Left ventricle myocardium inferior (tissue), 1 donor: ENCODE results near the gene HNF4A. TPM values are rescaled to one million over a fixed set of nuclear protein-coding genes. Genes with fewer than 3 reads are reported as not detected.

Experiments
- DNase-seq: peaks from one replicate; pipeline ENCODE4 v3.0.0-alpha.2; 2020
- H3K27ac ChIP-seq: fragments of 200-600 bp; replicated peaks from 2 replicates; pipeline ENCODE4 v1.8.0; 2021
- H3K27me3 ChIP-seq: fragments of 200-600 bp; 2 replicates; pipeline ENCODE4 v1.8.0; 2021; ENCODE audit warnings: low read depth
- H3K36me3 ChIP-seq: fragments of 200-600 bp; 2 replicates; pipeline ENCODE4 v1.8.0; 2021
- H3K4me1 ChIP-seq: fragments of 200-600 bp; 2 replicates; pipeline ENCODE4 v1.8.0; 2021
- H3K4me3 ChIP-seq: fragments of 200-600 bp; 2 replicates; pipeline ENCODE4 v1.8.0; 2021; ENCODE audit warnings: mild to moderate bottlenecking, moderate library complexity
- H3K9me3 ChIP-seq: fragments of 200-600 bp; replicated peaks from 2 replicates; pipeline ENCODE4 v1.8.0; 2021
- intact Hi-C: fragments of 100-400 bp; cut with micrococcal nuclease; formaldehyde crosslinking; loops from one replicate; pipeline ENCODE4 v1.11.0; 2022
- total RNA-seq: library from RNA; stranded (reverse); fragmentation: NEBNext Ultra II Directional; extraction: Animal tissue kit (Norgen Biotek cat#: 25700); gene quantifications from one replicate; pipeline ENCODE4 v1.2.1, GENCODE V29; 2021
- TF ChIP-seq, protein P1 (sequence below): fragments of 200-600 bp; IDR thresholded peaks from 2 replicates; pipeline ENCODE4 v1.8.0; 2021; ENCODE audit warnings: antibody characterized with exemption, mild to moderate bottlenecking, borderline replicate concordance
- donor health status: DM: no; HTN: yes; CAD: no; lungs with severe emphysema.

The HNF4A gene
- total RNA-seq, 1 donor from 2014 or later = not detected

GRCh38 chr20:44392088-44392775 lies 36.7 kb downstream of the HNF4A start:
- H3K4me1 ChIP-seq = peaks cover 9% of the 10 kb centered on the region
- no peak for DNase-seq
- TF ChIP-seq, protein P1, sequence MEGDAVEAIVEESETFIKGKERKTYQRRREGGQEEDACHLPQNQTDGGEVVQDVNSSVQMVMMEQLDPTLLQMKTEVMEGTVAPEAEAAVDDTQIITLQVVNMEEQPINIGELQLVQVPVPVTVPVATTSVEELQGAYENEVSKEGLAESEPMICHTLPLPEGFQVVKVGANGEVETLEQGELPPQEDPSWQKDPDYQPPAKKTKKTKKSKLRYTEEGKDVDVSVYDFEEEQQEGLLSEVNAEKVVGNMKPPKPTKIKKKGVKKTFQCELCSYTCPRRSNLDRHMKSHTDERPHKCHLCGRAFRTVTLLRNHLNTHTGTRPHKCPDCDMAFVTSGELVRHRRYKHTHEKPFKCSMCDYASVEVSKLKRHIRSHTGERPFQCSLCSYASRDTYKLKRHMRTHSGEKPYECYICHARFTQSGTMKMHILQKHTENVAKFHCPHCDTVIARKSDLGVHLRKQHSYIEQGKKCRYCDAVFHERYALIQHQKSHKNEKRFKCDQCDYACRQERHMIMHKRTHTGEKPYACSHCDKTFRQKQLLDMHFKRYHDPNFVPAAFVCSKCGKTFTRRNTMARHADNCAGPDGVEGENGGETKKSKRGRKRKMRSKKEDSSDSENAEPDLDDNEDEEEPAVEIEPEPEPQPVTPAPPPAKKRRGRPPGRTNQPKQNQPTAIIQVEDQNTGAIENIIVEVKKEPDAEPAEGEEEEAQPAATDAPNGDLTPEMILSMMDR = no peak
- H3K36me3 ChIP-seq = no peaks in the 10 kb centered on the region
- H3K4me3 ChIP-seq = no peak overlapping the region
- no peaks in the 10 kb centered on the region for H3K9me3 ChIP-seq
- no peak overlapping the region for H3K27ac ChIP-seq
- H3K27me3 ChIP-seq = peaks cover 48% of the 10 kb centered on the region
- intact Hi-C loops = no loop called here

- Histone ChIP-seq H3K27me3 (peaks cover 43% of the 10 kb centered on the region), H3K27ac (no peak overlapping the region), H3K36me3 (no peaks in the 10 kb centered on the region), H3K4me1 (peaks cover 9% of the 10 kb centered on the region), H3K9me3 (no peaks in the 10 kb centered on the region), H3K4me3 (no peak overlapping the region)
- intact Hi-C loops = no loop called here
- no peak for DNase-seq
- TF ChIP-seq, protein P1 = no peak
These were observed 37.5 kb downstream of the HNF4A start for GRCh38 chr20:44392776-44393607.

DNA sequence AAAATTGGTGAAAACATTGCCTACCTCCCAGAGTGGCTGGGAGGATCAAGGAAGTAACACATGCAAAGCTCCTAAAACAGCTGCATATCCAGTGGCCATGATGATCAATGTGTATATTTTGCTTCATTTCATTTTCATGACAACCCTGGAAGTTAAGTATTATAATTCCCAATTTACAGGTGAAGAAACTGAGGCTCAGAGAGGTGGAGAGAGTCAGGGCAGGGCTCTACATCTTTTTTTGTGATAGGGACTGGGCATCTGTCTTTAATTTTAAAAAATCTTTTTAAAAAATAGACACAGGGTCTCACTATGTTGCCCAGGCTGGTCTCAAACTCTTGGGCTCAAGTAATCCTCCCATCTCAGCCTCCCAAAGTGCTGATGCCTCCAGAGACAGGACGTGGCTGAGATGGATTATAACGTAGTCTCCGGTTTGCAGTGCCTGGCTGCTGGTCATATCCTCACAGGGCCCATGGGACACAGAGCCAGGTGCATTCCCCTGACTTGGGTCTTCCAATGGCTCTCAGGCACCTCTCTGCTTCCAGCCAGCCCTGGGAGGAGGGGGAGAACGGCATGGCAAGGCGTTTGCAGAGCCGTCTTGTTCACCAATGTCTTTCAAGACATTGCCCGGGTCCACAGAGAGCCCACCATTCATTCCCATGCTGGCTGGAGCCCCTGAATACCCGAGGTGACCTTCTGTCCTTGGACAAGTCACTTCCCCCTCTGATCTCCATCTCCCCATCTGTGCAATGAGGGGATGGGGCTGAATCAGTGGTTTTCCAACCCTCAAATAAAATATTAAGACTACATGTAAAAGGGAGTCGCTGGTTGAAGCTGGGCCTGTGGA lies 38.3 kb downstream of the HNF4A start:
- H3K27me3 ChIP-seq = peaks cover 35% of the 10 kb centered on the region
- peaks cover 1% of the 10 kb centered on the region for H3K4me1 ChIP-seq
- no peak for DNase-seq
- H3K27ac ChIP-seq = no peak overlapping the region
- H3K36me3 ChIP-seq = no peaks in the 10 kb centered on the region
- intact Hi-C loops = no loop called here
- H3K9me3 ChIP-seq = no peaks in the 10 kb centered on the region
- TF ChIP-seq, protein P1 = no peak
- H3K4me3 ChIP-seq = no peak overlapping the region

- Histone ChIP-seq H3K36me3 (no peaks in the 10 kb centered on the region), H3K9me3 (no peaks in the 10 kb centered on the region), H3K4me1 (no peaks in the 10 kb centered on the region), H3K4me3 (no peak overlapping the region), H3K27me3 (peaks cover 31% of the 10 kb centered on the region), H3K27ac (no peak overlapping the region)
- no peak for DNase-seq
- intact Hi-C loops = no loop called here
- TF ChIP-seq, protein P1 = no peak
These were observed 38.9 kb downstream of the HNF4A start for GRCh38 chr20:44394452-44394701.

- intact Hi-C loops = no loop called here
- no peak overlapping the region for H3K4me3 ChIP-seq
- TF ChIP-seq, protein P1 = no peak
- H3K27ac ChIP-seq = no peak overlapping the region
- no peak for DNase-seq
- no peaks in the 10 kb centered on the region for H3K36me3 ChIP-seq
- H3K27me3 ChIP-seq = peaks cover 31% of the 10 kb centered on the region
- no peaks in the 10 kb centered on the region for H3K9me3 ChIP-seq
- H3K4me1 ChIP-seq = no peaks in the 10 kb centered on the region
These were observed 39.4 kb downstream of the HNF4A start for GRCh38 chr20:44394702-44395460.
